HEK293 (cell line): ENCODE data around the gene STUB1.

Experiments
- GLIS1 ChIP-seq: fragments of 450-650 bp; formaldehyde crosslinking; IDR thresholded peaks from 2 replicates; pipeline ENCODE4 v1.5.1; 2016; ENCODE audit warnings: missing biosample characterization, missing genetic modification characterization
- KLF9 ChIP-seq: fragments of 450-650 bp; formaldehyde crosslinking; IDR thresholded peaks from 2 replicates; pipeline ENCODE4 v1.5.1; 2016; ENCODE audit warnings: missing biosample characterization, missing genetic modification characterization, low read depth
- PRDM1 ChIP-seq: fragments of 450-650 bp; formaldehyde crosslinking; IDR thresholded peaks from 2 replicates; pipeline ENCODE4; 2016; ENCODE audit warnings: missing biosample characterization, missing genetic modification characterization
- SETDB1 ChIP-seq: IDR thresholded peaks from one replicate; pipeline ENCODE4 v1.6.1; 2017; ENCODE audit warnings: mild to moderate bottlenecking, low read length, moderate library complexity, mixed read lengths; ENCODE audit not compliant: insufficient read length
- ZBTB17 ChIP-seq: fragments of 450-650 bp; formaldehyde crosslinking; IDR thresholded peaks from 2 replicates; pipeline ENCODE4 v1.5.1; 2016; ENCODE audit warnings: missing biosample characterization, missing genetic modification characterization
- ZBTB8A ChIP-seq: fragments of 450-650 bp; formaldehyde crosslinking; IDR thresholded peaks from 2 replicates; pipeline ENCODE4 v1.5.1; 2016; ENCODE audit warnings: missing biosample characterization, missing genetic modification characterization
- ZEB2 ChIP-seq: fragments of 450-650 bp; formaldehyde crosslinking; IDR thresholded peaks from 2 replicates; pipeline ENCODE4 v1.5.1; 2016; ENCODE audit warnings: missing biosample characterization, missing genetic modification characterization
- ZNF121 ChIP-seq: fragments of 450-650 bp; formaldehyde crosslinking; IDR thresholded peaks from 2 replicates; pipeline ENCODE4 v1.5.1; 2016; ENCODE audit warnings: missing biosample characterization, missing genetic modification characterization
- ZNF266 ChIP-seq: fragments of 450-650 bp; formaldehyde crosslinking; IDR thresholded peaks from 2 replicates; pipeline ENCODE4 v1.5.1; 2016; ENCODE audit warnings: missing biosample characterization, missing genetic modification characterization, low read depth
- TF ChIP-seq, protein P1 (sequence below): fragments of 450-650 bp; formaldehyde crosslinking; IDR thresholded peaks from 2 replicates; pipeline ENCODE4 v1.5.0; 2017; ENCODE audit warnings: missing biosample characterization, missing genetic modification characterization, borderline replicate concordance
- TF ChIP-seq, protein P2 (sequence below): fragments of 450-650 bp; formaldehyde crosslinking; IDR thresholded peaks from 2 replicates; pipeline ENCODE4 v1.5.1; 2016; ENCODE audit warnings: missing biosample characterization, missing genetic modification characterization
- TF ChIP-seq, protein P3 (sequence below): fragments of 450-650 bp; formaldehyde crosslinking; IDR thresholded peaks from 2 replicates; pipeline ENCODE4 v1.5.1; 2016; ENCODE audit warnings: missing biosample characterization, missing genetic modification characterization
- TF ChIP-seq, protein P4 (sequence below): fragments of 450-650 bp; formaldehyde crosslinking; IDR thresholded peaks from 2 replicates; pipeline ENCODE4 v1.5.1; 2016; ENCODE audit warnings: missing biosample characterization, missing genetic modification characterization
- TF ChIP-seq, protein P5 (sequence below): fragments of 450-650 bp; formaldehyde crosslinking; IDR thresholded peaks from 2 replicates; pipeline ENCODE4 v1.5.1; 2016; ENCODE audit warnings: missing biosample characterization, missing genetic modification characterization

The STUB1 gene

DNA sequence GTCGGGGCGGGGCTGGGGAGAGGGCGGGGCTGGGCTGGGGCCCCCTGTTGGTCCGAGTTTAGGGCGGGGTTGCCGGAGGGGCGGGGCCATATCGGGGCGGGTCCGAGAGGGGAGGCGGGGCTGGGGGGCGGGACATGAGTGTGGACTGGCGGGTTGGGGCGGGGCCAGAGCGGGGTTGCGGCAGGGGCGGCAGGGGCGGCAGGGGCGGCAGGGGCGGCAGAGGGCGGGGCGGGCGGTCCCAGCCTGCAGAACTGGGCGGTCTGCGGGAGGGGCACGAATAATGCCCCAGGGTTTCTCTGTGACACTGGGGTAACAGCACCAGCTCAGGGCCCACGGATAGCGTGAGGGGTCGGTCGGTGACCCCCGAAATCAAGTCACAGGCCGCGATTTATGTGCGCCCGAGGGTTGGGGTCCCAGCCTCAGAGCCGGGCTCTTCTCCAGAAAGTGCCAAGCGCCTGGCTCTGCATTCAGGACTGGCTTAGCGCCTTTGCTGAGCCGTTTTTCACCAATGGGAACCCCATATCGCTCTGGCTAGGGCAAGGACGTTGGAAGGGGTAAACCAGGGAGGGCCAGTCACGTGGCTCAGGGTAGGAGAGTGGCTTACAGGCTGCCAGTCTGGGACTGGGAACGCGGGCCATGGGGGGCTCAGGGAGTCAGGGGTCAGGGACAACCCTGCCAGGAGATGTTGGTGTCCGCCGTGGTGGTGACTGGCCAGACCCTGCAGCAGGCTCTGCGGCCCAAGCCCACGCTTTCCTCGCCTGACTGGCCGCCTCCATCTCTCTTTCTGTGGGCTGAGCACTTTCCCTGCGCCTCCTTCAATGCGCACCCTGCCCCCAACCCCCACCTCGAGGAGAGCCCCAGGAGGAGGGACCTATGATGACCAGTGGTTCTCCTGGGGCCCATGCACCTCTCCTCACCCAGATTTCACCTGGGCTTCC, 42.9 kb upstream of the STUB1 start (continued):
- TF ChIP-seq, protein P1, sequence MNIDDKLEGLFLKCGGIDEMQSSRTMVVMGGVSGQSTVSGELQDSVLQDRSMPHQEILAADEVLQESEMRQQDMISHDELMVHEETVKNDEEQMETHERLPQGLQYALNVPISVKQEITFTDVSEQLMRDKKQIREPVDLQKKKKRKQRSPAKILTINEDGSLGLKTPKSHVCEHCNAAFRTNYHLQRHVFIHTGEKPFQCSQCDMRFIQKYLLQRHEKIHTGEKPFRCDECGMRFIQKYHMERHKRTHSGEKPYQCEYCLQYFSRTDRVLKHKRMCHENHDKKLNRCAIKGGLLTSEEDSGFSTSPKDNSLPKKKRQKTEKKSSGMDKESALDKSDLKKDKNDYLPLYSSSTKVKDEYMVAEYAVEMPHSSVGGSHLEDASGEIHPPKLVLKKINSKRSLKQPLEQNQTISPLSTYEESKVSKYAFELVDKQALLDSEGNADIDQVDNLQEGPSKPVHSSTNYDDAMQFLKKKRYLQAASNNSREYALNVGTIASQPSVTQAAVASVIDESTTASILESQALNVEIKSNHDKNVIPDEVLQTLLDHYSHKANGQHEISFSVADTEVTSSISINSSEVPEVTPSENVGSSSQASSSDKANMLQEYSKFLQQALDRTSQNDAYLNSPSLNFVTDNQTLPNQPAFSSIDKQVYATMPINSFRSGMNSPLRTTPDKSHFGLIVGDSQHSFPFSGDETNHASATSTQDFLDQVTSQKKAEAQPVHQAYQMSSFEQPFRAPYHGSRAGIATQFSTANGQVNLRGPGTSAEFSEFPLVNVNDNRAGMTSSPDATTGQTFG, result no peak
- TF ChIP-seq KLF9, result 0 out of 2 replicates have a peak, but pooled peaks have one; percentile 4
- no peak for TF ChIP-seq ZBTB17 (tag by site-specific recombination)
- TF ChIP-seq ZNF121 (tag by site-specific recombination), result no peak
- peak; percentile 82 for TF ChIP-seq ZBTB8A
- 0 out of 2 replicates have a peak, but pooled peaks have one; percentile 16 for TF ChIP-seq PRDM1
- TF ChIP-seq ZNF266 (tag by site-specific recombination), result no peak
- TF ChIP-seq, protein P2, sequence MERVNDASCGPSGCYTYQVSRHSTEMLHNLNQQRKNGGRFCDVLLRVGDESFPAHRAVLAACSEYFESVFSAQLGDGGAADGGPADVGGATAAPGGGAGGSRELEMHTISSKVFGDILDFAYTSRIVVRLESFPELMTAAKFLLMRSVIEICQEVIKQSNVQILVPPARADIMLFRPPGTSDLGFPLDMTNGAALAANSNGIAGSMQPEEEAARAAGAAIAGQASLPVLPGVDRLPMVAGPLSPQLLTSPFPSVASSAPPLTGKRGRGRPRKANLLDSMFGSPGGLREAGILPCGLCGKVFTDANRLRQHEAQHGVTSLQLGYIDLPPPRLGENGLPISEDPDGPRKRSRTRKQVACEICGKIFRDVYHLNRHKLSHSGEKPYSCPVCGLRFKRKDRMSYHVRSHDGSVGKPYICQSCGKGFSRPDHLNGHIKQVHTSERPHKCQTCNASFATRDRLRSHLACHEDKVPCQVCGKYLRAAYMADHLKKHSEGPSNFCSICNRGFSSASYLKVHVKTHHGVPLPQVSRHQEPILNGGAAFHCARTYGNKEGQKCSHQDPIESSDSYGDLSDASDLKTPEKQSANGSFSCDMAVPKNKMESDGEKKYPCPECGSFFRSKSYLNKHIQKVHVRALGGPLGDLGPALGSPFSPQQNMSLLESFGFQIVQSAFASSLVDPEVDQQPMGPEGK (tag by site-specific recombination), result peak; percentile 23; the same call in 1 of the 2 replicates
- TF ChIP-seq, protein P3, sequence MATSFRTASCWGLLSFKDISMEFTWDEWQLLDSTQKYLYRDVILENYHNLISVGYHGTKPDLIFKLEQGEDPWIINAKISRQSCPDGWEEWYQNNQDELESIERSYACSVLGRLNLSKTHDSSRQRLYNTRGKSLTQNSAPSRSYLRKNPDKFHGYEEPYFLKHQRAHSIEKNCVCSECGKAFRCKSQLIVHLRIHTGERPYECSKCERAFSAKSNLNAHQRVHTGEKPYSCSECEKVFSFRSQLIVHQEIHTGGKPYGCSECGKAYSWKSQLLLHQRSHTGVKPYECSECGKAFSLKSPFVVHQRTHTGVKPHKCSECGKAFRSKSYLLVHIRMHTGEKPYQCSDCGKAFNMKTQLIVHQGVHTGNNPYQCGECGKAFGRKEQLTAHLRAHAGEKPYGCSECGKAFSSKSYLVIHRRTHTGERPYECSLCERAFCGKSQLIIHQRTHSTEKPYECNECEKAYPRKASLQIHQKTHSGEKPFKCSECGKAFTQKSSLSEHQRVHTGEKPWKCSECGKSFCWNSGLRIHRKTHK (tag by site-specific recombination), result no peak
- TF ChIP-seq SETDB1, result no peak
- TF ChIP-seq, protein P4, sequence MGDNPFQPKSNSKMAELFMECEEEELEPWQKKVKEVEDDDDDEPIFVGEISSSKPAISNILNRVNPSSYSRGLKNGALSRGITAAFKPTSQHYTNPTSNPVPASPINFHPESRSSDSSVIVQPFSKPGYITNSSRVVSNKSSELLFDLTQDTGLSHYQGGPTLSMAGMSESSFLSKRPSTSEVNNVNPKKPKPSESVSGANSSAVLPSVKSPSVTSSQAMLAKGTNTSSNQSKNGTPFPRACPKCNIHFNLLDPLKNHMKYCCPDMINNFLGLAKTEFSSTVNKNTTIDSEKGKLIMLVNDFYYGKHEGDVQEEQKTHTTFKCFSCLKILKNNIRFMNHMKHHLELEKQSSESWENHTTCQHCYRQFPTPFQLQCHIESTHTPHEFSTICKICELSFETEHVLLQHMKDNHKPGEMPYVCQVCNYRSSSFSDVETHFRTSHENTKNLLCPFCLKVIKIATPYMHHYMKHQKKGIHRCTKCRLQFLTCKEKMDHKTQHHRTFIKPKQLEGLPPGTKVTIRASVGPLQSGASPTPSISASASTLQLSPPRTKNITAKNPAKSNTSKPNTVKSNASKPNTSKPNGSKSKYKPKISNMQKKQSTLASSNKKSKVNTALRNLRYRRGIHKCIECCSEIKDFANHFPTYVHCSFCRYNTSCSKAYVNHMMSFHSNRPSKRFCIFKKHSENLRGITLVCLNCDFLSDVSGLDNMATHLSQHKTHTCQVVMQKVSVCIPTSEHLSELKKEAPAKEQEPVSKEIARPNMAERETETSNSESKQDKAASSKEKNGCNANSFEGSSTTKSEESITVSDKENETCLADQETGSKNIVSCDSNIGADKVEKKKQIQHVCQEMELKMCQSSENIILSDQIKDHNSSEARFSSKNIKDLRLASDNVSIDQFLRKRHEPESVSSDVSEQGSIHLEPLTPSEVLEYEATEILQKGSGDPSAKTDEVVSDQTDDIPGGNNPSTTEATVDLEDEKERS (tag by site-specific recombination), result no peak
- TF ChIP-seq, protein P5, sequence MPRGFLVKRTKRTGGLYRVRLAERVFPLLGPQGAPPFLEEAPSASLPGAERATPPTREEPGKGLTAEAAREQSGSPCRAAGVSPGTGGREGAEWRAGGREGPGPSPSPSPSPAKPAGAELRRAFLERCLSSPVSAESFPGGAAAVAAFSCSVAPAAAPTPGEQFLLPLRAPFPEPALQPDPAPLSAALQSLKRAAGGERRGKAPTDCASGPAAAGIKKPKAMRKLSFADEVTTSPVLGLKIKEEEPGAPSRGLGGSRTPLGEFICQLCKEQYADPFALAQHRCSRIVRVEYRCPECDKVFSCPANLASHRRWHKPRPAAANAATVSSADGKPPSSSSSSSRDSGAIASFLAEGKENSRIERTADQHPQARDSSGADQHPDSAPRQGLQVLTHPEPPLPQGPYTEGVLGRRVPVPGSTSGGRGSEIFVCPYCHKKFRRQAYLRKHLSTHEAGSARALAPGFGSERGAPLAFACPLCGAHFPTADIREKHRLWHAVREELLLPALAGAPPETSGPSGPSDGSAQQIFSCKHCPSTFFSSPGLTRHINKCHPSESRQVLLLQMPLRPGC (tag by site-specific recombination), result no peak
- no peak for TF ChIP-seq ZEB2 (tag by site-specific recombination)
- 0 out of 2 replicates have a peak, but pooled peaks have one; percentile 10 for TF ChIP-seq GLIS1 (tag by site-specific recombination)
